GM19395 (cell line): Measurements from ENCODE around the gene AGAP1.

Experiments used
- ATAC-seq: cut with Tn5 transposase; IDR thresholded peaks from one replicate; pipeline ENCODE4 v1.9.1; 2021; ENCODE audit warnings: mild to moderate bottlenecking, moderate library complexity; ENCODE audit not compliant: unreplicated experiment

Gene AGAP1

DNA sequence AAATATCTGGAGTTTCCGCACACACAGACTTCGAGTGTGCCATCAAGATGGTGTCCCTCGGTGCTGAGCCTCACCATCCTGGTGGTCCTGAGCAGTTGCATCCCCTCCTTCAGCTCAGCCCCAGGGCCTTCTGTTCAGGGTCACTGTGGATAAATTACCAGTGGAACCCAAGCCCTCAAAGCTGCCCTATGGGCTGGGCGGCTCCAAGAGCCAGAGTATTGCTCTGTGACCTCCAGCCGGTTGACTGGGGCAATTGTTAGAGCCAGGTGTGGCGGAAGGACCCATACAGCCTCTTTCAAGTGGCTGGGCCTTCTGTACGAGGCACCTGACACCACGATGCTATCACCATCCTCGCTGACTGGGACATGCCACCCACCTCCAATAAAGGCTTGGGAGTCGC lies 458.9 kb downstream of the AGAP1 start:
- ATAC-seq, result no peak

DNA sequence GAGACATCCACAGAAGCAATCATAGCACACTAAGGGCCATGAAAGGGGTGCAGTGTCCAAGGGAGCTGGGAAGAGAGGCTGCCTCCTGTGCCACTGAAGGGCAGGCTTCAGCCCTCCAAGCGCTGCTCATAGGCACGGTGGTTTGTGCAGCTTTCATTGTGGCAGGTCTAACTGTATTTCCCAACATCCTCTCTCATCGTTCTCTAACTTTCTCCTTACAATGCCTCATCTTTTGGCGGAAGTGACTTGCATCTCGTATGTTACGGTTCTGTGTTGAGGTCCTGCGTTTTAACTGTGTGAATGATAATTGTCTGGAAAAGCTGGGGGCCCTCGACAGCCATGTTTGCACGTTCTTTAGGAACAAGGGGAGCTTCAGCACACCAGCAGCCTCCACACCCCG lies 460.4 kb downstream of the AGAP1 start:
- no peak for ATAC-seq

DNA sequence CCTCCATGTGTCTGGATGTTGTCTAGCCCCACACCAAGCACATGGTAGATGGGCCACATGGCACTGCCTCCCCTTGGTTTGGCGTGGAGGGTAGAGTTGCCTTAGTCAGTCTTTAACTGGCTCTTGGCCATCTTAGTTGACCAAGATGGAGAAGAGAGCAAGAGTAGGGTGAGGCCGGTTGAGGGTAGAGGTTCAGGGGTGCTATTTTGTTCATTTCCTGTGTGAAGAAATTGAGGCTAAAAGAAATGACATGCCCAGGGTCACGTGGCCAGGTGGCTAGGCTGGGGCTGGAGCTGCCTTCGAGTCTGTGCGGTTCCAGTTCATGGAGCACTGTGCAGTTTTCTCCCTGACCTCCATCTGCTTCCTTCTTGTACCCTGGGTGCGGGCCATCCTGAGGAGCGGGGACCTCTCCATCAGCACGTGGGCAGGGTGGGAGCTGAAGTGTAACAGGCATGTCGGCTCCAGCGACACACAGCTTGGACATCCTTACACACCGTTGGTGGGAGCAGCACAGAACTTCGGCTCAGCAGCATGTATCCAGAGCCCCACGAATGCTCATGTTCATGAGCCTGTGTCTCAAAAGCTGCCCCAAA lies 461.1 kb downstream of the AGAP1 start:
- ATAC-seq, result no peak

DNA sequence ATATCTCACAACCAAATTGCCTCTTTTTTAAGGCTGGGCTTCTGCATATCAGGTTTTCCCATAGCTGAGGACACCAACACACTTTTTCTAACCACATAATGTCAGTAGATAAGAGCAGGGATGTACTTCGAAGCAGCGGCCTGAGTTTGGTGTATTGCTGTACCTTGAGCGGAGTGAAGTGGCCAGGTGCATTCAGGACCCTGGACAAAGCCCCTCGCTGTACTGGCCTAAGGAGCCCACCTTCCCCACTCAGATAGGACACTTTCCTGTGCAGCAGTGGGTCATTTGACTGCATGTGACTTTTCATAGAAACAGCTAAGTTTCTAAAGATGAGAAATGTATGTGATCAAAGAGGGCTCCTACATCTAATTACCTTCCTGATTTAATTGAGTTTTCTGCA lies 461.8 kb downstream of the AGAP1 start:
- no peak for ATAC-seq

DNA sequence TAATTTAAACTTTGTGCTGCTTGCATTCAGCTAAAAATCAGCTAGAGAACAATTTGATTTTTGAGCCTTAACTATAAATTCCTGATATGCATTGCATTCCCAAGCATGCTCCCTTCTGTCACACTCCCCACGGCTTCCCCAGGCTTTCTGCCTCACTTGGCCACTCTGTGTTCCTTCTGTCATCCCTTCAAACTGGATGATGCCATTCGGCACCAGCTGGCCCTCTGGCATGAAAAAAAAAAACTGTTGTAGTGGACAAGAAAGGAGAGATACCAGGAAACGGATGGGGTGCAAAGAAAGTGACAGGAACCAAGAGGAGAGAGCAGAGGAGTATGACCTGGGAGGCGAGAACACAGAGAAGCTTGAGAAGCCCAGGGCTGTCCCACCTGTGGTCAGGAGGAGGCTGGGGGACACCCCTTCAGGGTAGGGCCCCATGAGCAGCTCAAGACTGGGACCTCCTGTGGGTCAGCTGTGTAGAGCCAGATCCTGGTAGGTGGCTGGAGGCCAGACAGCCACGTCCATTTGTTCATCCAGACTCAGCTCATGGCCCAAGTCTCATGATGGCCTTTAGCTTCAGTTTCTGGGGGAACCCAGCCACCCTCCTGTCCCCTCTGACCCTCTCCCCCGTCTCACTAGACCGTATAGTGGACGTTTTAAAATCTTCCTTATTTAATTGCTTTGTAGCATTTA lies 462.6 kb downstream of the AGAP1 start:
- ATAC-seq, result no peak

DNA sequence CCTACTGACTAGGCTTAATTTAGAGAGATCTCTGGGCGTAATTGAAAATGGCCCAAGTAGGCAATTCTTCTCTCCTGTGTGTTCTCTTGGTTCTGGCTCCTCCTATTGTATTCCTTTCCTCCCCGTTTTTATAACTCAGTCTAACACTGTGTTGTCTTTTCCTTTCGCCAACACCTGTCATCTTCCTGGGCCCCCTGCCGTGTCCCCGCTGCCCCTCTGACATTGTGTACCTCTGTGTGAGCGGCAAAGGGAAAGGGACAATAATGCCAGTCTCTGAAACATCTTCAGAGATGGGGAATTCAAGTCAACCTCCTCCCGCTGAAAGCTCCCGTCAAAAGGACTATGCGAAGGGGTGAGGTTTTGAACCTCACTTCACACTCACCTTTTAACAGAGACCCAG lies 463.4 kb downstream of the AGAP1 start:
- no peak for ATAC-seq

DNA sequence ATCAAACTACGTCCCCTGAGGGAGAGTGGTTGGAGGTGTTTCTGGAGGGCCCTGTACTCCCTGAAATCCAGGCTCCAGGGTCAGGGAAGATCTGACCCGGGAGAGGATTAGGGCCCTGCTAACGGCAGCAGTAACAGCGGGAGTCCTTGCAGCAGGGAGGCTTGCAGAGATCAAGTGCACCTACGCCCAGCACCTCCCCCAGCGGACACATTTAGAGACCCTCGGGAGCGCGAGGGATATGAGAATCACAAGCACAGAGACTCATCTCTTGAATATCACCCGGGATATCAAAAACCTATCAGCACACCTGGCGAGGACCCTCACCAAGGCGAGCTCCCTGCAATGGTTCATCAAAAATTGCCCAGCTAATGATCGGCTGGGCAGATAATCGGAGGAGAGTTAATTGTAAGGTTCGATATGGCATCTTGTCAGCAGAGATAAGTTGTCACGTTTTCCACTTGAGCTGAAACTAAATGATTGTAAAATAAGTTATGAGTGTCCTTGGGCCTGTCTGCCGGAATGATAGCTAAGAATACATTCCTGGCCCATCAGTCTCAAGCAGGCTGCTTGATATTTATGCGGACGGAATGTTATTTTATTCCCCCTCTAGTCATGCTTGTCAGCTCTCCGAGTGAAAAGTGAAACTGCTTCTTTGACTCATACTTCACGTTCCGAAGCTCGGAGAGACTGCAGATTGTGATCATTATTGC lies 464.5 kb downstream of the AGAP1 start:
- no peak for ATAC-seq

DNA sequence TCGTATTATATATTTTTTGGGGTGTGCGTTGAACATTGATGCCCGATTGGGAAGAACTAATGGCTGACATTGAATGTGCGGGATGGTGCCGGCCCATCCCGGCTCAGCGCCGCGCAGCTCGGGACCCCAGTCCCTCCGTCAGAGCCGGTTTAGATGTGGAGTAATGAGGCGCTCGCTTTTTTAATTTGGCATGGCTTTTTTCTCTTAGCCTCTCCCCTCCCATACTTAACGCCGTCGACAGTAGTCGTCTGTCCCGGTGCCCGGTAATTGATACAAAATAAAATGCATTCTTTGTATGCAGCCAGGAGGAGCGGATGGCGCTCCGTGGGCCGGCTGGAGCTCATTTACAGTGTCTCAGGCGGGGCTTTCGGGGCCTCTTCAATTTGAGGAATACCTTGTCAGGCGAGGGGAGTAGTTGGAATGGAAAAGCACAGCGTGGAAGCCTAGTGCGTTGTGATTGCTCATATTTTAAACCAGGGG lies 465.1 kb downstream of the AGAP1 start:
- no peak for ATAC-seq

DNA sequence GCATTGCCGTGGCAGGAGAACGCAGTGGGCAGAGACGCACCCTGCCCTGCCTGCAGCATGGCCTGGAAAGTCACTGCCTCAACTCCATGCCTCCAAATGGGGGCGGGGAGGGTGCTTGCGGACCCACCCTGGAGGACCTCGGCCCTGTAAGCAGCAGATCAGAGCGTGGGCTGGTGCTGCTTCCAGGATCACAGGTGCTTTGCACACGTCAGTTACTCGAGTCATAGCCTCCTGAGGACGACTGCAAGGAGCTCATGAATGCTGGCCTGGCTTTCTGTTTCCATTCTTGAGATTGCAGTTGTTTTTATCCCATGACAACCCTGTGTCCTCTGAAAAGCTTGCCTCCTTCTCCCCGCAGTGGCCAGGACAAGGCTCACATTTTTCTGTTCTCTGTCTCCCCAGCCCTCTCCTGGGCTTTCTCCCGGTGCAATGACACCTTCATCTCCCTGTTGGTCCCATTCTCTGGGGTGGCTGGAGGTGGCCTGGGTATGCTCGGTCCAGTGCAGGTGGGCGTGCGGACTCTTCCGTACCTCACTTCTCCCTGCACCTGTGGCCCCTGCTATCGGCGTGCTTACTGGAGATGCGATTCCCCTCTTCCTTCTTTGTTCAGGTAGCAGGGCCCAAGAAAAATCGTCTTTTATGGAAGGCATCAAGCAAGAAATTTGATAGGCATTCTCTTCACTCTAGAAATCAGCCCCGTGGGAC lies 466.3 kb downstream of the AGAP1 start:
- no peak for ATAC-seq

DNA sequence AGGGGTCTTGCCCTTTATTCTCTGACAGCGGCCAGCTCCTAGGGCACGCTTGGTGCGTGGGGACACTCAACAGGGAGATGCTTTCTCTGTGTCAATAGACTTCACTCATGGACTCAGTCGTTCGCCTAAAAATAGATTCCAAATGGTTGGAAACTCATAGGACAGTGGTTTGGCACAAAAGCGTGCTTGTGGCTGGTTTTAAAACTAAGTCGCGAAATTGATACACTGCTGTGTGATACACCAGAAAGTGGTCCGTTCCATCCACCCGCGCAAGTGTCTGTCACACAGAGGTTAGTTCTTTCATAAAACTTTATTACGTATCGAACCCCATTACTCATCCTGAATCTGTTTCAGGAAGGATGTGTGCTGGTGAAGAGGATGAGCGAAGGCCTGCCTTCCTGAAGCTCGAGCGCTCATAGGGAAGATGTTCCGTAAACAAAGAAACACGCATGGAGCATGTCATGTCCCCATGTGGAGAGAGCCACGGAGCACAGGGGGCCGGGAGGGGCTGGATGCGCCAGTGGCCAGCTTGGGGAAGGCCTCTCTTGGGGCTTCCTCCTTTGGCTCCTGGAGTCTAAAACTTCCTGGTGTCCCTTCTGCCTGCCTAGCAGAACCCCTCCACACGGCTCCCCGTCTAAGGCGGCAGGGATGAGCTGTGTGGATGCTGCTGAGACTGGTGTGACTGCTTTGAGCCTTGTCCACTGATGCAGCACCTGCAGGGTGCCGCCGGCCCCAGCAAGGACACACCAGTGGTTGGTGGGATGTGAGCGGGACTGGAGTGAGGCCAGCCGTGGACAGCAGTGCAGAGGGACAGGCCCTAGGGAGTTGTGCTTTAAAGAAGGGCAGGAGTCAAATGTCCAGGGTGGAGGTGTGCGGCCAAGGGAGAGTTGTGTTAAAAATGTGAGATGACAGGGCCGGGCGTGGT lies 467.1 kb downstream of the AGAP1 start:
- ATAC-seq, result no peak

DNA sequence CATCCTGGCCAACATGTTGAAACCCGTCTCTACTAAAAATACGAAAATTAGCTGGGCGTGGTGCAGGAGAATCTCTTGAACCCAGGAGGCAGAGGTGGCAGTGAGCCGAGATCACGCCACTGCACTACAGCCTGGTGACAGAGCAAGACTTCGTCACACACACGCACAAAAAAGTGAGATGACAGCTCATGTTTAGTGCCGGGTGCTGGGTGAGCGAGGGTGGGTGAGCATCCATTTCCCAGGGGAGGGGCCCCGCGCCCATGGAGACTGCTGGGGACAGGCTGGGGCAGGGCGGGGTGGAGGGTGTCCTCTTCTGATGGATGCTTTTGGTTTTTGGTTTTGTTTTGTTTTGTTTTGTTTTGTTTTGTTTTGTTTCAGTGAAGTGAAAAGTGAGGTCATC lies 467.9 kb downstream of the AGAP1 start:
- ATAC-seq, result no peak

DNA sequence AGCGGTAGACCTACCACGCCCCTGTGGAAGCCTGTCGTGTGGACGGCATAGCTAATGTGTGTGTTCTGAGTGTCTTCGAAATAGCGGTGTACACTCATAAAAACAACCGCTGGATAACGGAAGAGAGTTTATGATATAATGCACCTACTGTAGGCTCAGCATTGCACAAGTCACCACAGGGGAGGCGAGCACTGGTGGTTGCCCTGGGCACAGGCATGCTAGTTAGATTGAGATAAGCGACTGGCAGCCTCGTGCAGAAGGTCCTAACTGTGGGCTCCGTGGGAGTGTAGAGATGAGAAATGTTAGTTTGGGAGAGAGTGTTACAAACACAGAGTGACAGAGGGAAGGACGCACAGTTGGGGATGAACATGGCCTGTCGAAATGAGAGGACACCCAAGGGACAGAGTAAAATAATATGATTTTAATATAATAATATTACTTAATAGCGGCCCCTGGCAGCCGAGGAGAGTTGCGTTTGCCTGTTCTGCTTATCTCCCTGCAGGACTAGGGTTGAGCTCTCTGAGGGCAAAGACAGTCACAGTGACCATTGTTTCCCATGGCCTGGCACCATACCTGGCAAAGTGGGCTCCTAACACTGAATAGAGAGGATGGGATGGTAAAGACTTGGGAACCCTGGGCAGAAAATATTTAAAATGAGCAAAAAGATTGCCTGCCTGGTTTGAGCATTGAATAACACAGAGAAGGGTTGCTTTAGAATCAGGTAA lies 470.2 kb downstream of the AGAP1 start:
- no peak for ATAC-seq

DNA sequence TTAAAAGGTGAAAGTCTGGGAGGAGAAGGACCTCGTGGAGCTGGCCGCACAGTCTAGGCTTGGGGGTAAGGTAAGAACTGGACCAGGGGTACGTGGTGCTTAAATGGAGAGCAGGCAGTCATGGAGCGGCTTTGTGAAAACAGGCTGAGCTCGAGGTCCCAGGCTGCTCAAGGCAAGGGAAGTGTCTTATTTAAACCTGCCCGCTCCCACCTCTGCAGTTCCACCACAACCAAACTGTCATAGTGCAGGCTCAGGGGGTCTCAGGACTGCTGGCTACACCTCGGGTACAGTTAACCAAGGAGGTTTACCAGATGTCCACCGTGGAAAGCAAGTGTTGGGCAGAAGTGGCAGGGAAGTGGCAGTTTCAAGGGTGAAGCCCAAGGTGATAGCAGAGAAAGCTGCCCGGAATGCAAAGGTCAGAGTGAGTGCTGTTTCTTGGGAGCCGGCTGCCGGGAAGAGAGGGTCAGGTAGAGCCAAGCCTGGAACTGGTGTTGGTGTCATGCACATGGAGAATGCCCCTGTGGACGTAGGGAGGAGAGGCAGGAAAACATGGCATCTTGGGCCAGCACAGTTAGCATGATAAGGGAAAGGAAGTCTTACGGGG lies 471.0 kb downstream of the AGAP1 start:
- no peak for ATAC-seq

DNA sequence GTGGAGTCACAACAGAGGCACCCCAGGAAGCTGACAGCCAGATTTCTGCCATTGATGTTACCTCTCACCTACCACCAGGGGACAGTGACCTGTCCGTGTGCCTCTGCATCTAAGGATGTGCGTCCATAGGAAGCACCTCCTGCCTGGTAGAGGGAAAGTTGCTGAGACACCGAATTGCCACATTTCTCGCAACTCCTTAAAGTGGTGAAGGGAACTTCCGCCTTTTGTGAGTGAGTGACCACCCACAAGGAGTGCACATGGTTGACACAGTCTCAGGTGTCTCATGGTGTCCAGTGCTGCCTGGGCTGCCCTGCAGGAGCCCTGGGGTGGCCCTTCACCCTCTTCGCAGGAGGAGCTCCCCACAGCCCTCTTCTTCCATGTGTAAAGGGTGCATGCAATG lies 472.6 kb downstream of the AGAP1 start:
- no peak for ATAC-seq

DNA sequence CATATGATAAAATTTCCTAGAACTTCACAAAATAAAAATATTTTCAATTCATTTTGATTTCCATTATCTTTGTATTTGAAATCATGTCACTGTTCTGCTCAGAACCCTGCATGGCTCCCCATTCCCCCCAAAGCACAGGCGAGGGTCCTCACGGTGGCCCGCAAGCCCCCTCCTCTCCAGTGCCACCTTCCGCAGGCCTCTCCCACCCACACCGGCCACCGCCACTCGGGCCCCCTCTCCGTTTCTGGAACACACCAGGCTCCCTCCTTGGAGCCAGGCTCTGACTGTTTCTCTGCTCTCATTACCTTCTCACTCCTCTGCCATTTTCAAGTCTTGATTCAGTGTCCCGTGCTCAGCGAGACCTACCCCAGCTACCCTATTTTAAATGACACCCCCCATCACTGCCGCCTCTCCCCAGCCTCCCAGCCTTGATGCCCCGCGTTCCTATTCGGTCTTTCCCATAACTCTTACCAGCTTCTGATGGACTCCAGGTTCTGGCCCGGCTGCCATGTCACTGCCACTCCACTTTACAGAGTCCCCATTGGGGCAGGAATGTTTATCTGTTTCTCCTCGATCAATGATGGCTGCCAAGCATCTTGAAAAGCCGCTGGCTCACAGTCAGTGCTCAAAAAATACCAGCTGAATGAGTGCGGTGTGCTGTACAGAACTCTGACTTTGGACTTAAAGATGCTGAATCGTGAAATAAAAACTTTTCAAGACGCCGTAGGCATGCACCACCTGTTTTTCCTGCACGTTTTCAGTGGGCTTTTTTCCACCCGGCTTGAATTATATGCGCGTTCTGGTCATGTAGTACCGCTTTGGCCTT lies 473.3 kb downstream of the AGAP1 start:
- no peak for ATAC-seq

DNA sequence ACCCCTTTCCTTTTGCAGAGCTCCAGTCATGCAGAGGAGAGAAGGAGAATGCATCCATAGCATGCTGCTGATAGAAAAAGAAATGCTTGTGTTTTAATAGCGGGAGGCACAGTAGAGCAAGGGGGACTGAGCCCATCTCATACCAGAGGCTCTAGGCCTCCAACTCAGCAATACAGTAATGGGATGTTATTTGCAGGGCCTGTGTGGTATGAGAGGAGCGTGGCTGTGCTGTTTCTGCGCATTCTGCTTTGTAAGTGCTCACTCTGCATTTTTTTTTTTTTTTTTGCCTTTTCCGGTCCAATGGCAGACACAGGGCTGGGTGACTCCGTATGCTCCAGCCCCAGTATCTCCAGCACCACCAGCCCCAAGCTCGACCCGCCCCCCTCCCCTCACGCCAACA lies 474.3 kb downstream of the AGAP1 start:
- ATAC-seq, result no peak

DNA sequence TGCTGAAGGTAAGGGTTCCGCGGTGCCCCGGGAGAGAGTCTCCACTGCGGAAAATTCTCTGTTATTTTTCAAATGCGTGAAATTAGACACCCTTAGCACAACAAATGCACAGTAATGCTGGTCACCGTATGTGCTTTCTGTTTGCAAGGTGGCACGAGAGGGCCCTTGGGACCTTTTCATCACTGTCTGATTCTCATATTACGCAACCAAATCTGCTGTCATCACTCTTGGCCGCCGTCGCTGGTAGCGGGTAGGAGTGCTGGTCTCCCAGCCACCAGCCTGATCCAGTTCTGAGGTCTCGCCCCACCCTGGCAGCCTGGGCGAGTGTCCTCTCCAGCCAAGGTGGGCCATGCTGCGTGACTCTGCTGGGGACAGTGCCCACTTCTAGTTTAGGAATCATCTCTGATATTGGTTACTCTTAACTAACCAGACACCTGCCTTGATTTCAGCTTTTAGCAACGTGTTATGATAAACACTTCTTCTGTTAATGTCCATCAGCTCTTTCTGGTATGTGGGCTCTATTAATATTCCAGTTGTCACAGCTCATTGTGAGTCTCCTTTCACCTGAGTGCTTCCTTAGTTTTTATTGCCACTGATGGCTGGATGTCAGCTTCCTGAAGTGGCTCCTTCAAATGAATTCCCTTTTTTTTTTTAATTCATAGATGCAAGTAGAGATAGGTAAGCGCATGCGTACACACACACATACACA lies 474.9 kb downstream of the AGAP1 start:
- no peak for ATAC-seq
